HFFc6 (cell line): ENCODE measurements around the gene CNTFR. TPM values are rescaled to one million over a fixed set of nuclear protein-coding genes. Genes with fewer than 3 reads are reported as not detected.
A peak's percentile ranks its signal among the peaks of the same experiment; 100 is the strongest.
"Not testable (repeated sequence)": the region's sequence is repeated elsewhere in the genome, so short reads cannot be mapped to it uniquely, and the experiment has no call there.

Experiments used
- DNase-seq: peaks from one replicate; pipeline ENCODE4 v3.0.0-alpha.2; 2018
- H3K27ac Mint-ChIP-seq: 2 replicates; pipeline ENCODE4 v1.8.0; 2020; ENCODE audit warnings: mild to moderate bottlenecking, mixed read lengths
- H3K27me3 Mint-ChIP-seq: 2 replicates; pipeline ENCODE4 v1.8.0; 2021; ENCODE audit warnings: mild to moderate bottlenecking, moderate library complexity, mixed read lengths; ENCODE audit not compliant: insufficient read depth
- H3K36me3 Mint-ChIP-seq: 2 replicates; pipeline ENCODE4 v1.8.0; 2021; ENCODE audit warnings: low read depth, mixed read lengths
- H3K4me1 Mint-ChIP-seq: 2 replicates; pipeline ENCODE4 v1.8.0; 2020; ENCODE audit warnings: low read depth, mixed read lengths
- H3K4me3 Mint-ChIP-seq: 2 replicates; pipeline ENCODE4 v1.8.0; 2020; ENCODE audit warnings: mild to moderate bottlenecking, moderate library complexity, mixed read lengths
- H3K9me3 Mint-ChIP-seq: 2 replicates; pipeline ENCODE4 v1.8.0; 2020; ENCODE audit warnings: mild to moderate bottlenecking, mixed read lengths
- long read RNA-seq: library from polyadenylated mRNA; unstranded; transcript quantifications from one replicate; pipeline ENCODE4 v2.0.0, GENCODE V29; 2019
- total RNA-seq, 6 experiments: library from RNA; stranded (reverse); fragmentation: NEBNext Ultra II Directional; extraction: Animal tissue kit (Norgen Biotek cat#: 25700); gene quantifications; 2 replicates in 1 of 6; 3 replicates in 5 of 6; pipeline ENCODE4 v1.2.3, GENCODE V29; 2021
- TF ChIP-seq, protein P1 (sequence below): fragments of 200-600 bp; sonication (generic); IDR thresholded peaks from 2 replicates; pipeline ENCODE4 v1.5.0; 2021; ENCODE audit warnings: antibody characterized with exemption, mild to moderate bottlenecking

CNTFR gene
- total RNA-seq, result not detected
- long read RNA-seq, result 0 reads

- Mint-ChIP-seq H3K9me3 (no peaks in the 10 kb centered on the region), H3K4me1 (no peaks in the 10 kb centered on the region), H3K27ac (no peak within 1 kb of the TSS), H3K4me3 (no peak within 1 kb of the TSS), H3K36me3 (no peaks in the 10 kb centered on the region), H3K27me3 (peaks cover 72% of the 10 kb centered on the region)
- TF ChIP-seq, protein P1, sequence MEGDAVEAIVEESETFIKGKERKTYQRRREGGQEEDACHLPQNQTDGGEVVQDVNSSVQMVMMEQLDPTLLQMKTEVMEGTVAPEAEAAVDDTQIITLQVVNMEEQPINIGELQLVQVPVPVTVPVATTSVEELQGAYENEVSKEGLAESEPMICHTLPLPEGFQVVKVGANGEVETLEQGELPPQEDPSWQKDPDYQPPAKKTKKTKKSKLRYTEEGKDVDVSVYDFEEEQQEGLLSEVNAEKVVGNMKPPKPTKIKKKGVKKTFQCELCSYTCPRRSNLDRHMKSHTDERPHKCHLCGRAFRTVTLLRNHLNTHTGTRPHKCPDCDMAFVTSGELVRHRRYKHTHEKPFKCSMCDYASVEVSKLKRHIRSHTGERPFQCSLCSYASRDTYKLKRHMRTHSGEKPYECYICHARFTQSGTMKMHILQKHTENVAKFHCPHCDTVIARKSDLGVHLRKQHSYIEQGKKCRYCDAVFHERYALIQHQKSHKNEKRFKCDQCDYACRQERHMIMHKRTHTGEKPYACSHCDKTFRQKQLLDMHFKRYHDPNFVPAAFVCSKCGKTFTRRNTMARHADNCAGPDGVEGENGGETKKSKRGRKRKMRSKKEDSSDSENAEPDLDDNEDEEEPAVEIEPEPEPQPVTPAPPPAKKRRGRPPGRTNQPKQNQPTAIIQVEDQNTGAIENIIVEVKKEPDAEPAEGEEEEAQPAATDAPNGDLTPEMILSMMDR, result no peak
- no peak for DNase-seq
These were observed at the start of gene CNTFR for GRCh38 chr9:34589636-34590380. CNTFR (minus strand) TSS chr9:34589724; CDS start chr9:34568981, 20,743 bp downstream.

DNA sequence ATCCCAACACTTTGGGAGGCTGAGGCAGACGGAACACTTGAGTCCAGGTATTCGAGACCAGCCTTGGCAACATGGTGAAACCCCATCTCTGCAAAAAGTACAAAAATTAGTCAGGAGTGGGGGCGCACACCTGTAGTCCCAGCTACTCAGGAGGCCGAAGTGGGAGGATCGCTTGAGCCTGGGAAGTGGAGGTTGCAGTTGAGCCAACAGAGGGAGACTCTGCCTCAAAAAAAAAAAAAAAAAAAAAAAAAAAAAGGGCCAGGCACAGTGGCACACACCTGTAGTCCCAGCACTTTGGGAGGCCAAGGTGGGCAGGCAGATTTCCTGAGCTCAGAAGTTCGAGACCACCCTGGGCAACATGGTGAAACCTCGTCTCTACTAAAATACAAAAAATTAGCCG lies 49.8 kb upstream of the CNTFR start:
- not testable (repeated sequence) for H3K4me3 Mint-ChIP-seq, H3K27me3 Mint-ChIP-seq, H3K27ac Mint-ChIP-seq

GRCh38 chr9:34638138-34638445 lies 48.6 kb upstream of the CNTFR start:
- Mint-ChIP-seq H3K4me1 (peaks cover 35% of the 10 kb centered on the region), H3K9me3 (no peaks in the 10 kb centered on the region), H3K27ac (peak overlapping the region; percentile 68), H3K27me3 (no peaks in the 10 kb centered on the region), H3K4me3 (peak overlapping the region; percentile 96), H3K36me3 (peaks cover 11% of the 10 kb centered on the region; the same call in 1 of the 2 replicates)
- DNase-seq, result no peak
- TF ChIP-seq, protein P1, result no peak

More for the DNA sequence above, 49.8 kb upstream of the CNTFR start:
- not testable (repeated sequence) for DNase-seq, H3K9me3 Mint-ChIP-seq
- Mint-ChIP-seq H3K4me1 (peaks cover 35% of the 10 kb centered on the region), H3K36me3 (peaks cover 11% of the 10 kb centered on the region; the same call in 1 of the 2 replicates)

- Mint-ChIP-seq H3K9me3 (no peaks in the 10 kb centered on the region), H3K27me3 (peaks cover 2% of the 10 kb centered on the region; the same call in 1 of the 2 replicates), H3K27ac (peak within 1 kb of the TSS; percentile 68), H3K36me3 (peaks cover 11% of the 10 kb centered on the region; the same call in 1 of the 2 replicates), H3K4me1 (peaks cover 35% of the 10 kb centered on the region), H3K4me3 (peak within 1 kb of the TSS; percentile 96)
- DNase-seq, result peak; percentile 87
- TF ChIP-seq, protein P1, result no peak
These were observed 48.0 kb upstream of the CNTFR start, which contains the start of gene SIGMAR1 for GRCh38 chr9:34637356-34638137. SIGMAR1 (minus strand) TSS chr9:34637787; CDS start chr9:34637697, 90 bp downstream.

DNA sequence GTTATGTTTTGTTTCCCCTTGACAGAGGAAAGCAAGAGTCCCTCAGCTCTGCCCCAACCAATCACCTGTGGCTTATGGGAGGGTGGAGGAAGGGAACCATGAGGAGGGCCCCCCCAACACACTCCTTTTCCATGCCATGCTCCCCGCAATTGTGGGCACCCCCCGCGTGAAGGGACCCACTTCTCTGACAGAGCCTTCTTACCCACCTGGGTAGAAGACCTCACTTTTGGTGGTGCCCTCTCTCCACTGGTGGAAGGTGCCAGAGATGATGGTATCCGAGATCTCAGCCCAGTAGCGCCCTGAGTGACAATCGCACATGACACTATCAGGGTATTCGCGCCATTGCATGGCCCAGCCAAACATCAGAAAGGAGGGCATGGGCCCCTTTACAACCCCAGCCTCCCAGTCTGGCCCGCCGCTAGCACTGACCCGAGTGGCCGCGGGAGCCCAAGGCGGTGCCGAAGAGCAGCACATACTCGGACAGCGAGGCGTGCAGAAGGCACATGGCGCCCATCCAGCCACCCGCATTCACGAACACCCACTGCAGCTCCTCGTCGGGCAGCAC lies 47.3 kb upstream of the CNTFR start:
- H3K36me3 Mint-ChIP-seq, result peaks cover 11% of the 10 kb centered on the region; the same call in 1 of the 2 replicates
- H3K27ac Mint-ChIP-seq, result peak overlapping the region; percentile 68
- H3K27me3 Mint-ChIP-seq, result peaks cover 2% of the 10 kb centered on the region; the same call in 1 of the 2 replicates
- no peak for DNase-seq
- TF ChIP-seq, protein P1, result no peak
- H3K9me3 Mint-ChIP-seq, result no peaks in the 10 kb centered on the region
- H3K4me1 Mint-ChIP-seq, result peaks cover 35% of the 10 kb centered on the region
- H3K4me3 Mint-ChIP-seq, result peak overlapping the region; percentile 96
